ENCODE data around the gene CBY1. TPM values are rescaled to one million over a fixed set of nuclear protein-coding genes. Genes with fewer than 3 reads are reported as not detected.
A peak's percentile ranks its signal among the peaks of the same experiment; 100 is the strongest.

The CBY1 gene
- total and polyA plus RNA-seq, 9 of the 15 experiments (the other 6 are each of a cell fraction or from before 2014, with no cell fraction given), result 5.7 to 19.7 (median 10.8) TPM

DNA sequence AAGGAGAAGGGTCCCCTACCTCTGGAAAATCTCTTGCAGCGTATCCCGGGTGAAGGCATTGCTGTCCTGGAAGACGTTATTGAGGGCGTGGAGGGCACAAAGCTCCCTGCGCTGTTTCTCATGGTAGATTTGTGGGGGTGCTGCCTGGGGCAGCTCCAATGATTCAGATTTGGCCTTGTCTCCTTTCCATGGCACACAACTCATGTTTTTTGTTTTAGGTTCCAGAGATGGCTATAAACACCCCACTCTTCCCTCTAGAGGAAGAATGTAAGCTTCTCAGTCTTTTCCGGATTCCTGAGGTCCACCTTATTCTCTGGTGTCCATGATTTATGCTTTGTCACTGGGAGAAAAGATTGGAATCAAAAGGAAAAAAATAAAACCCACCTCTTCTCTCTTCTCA is 43.3 kb downstream of the CBY1 start (continued):
- TF ChIP-seq, protein P1, sequence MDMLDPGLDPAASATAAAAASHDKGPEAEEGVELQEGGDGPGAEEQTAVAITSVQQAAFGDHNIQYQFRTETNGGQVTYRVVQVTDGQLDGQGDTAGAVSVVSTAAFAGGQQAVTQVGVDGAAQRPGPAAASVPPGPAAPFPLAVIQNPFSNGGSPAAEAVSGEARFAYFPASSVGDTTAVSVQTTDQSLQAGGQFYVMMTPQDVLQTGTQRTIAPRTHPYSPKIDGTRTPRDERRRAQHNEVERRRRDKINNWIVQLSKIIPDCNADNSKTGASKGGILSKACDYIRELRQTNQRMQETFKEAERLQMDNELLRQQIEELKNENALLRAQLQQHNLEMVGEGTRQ (CRISPR knock-in tag; IDR thresholded peaks at IDR 0.05), result no peak
- TF ChIP-seq YY1 (IDR thresholded peaks at IDR 0.05; ENCODE audit: borderline replicate concordance in 1 of 3, control insufficient read depth in 1 of 3, extremely low read depth in 1 of 3, insufficient read depth in 3 of 3, insufficient read length in 1 of 3, insufficient replicate concordance in 2 of 3, low read depth in 1 of 3, low read length in 2 of 3), result no peak
- TF ChIP-seq RBM34 (IDR thresholded peaks at IDR 0.05; ENCODE audit: borderline replicate concordance, insufficient read depth, low read length), result no peak
- TF ChIP-seq NFE2 (IDR thresholded peaks at IDR 0.05; ENCODE audit: low read depth), result 0 out of 2 replicates have a peak, but pooled peaks have one; percentile 44
- TF ChIP-seq ZNF274 (IDR thresholded peaks at IDR 0.05; ENCODE audit: borderline replicate concordance, low read depth, low read length), result no peak
- no peak for TF ChIP-seq HDAC6 (IDR thresholded peaks at IDR 0.05; ENCODE audit: low read depth, low read length)
- TF ChIP-seq NFRKB (IDR thresholded peaks at IDR 0.05; ENCODE audit: low read depth), result no peak
- TF ChIP-seq ZNF316 (IDR thresholded peaks at IDR 0.05), result peak; percentile 19; the same call in 1 of the 2 replicates

DNA sequence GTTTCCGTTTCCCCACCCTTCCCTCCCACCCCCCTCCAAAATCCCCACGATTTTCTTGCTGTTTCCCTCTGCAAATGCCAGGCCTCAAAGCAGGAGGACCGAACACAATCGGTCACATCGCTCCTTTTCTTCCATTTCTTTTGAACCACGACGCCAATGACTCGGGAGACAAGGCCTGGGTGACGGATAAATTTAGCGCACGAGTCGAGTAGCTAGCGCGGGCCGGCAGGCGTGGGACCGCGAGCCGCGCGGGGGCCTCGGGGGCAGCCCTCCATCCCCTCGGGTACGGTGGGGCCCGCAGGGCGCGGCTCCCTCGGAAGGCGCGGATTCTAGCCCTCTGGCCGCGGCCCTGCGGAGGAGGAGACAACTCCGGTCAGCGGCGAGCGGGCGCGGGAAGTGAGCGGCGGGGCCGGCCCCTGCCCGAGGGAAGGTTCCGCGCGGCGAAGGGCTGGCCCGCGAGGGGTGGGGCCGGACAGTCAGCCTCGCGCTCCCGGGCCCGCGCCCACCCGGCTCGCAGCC is 43.9 kb downstream of the CBY1 start:
- H2AFZ ChIP-seq (ENCODE audit: low read depth, low read length), result peak overlapping the region; percentile 61
- intact Hi-C loops (cut with micrococcal nuclease), result no loop called here
- peaks cover 55% of the 10 kb centered on the region for H3K79me2 ChIP-seq (ENCODE audit: control insufficient read depth, insufficient read depth, low read length)
- 0 out of 2 replicates have a peak, but pooled peaks have one; percentile 27 for TF ChIP-seq MYC (IDR thresholded peaks at IDR 0.05; ENCODE audit: low read depth, low read length)
- TF ChIP-seq MYC (CRISPR knock-in tag; IDR thresholded peaks at IDR 0.05; ENCODE audit: borderline replicate concordance, low read depth), result no peak
- TF ChIP-seq ZNF324 (CRISPR knock-in tag; IDR thresholded peaks at IDR 0.05), result no peak
- TF ChIP-seq GATA2 (CRISPR knock-in tag; IDR thresholded peaks at IDR 0.05), result no peak
- TF ChIP-seq RBBP5 (IDR thresholded peaks at IDR 0.05; ENCODE audit: borderline replicate concordance, insufficient read depth, low read length, poor library complexity, severe bottlenecking), result peak; percentile 5
- 0 out of 2 replicates have a peak, but pooled peaks have one; percentile 13 for TF ChIP-seq NR3C1 (CRISPR knock-in tag; IDR thresholded peaks at IDR 0.05)
- 0 out of 2 replicates have a peak, but pooled peaks have one; percentile 9 for TF ChIP-seq ILF3 (IDR thresholded peaks at IDR 0.05; ENCODE audit: borderline replicate concordance)
- TF ChIP-seq, protein P2, sequence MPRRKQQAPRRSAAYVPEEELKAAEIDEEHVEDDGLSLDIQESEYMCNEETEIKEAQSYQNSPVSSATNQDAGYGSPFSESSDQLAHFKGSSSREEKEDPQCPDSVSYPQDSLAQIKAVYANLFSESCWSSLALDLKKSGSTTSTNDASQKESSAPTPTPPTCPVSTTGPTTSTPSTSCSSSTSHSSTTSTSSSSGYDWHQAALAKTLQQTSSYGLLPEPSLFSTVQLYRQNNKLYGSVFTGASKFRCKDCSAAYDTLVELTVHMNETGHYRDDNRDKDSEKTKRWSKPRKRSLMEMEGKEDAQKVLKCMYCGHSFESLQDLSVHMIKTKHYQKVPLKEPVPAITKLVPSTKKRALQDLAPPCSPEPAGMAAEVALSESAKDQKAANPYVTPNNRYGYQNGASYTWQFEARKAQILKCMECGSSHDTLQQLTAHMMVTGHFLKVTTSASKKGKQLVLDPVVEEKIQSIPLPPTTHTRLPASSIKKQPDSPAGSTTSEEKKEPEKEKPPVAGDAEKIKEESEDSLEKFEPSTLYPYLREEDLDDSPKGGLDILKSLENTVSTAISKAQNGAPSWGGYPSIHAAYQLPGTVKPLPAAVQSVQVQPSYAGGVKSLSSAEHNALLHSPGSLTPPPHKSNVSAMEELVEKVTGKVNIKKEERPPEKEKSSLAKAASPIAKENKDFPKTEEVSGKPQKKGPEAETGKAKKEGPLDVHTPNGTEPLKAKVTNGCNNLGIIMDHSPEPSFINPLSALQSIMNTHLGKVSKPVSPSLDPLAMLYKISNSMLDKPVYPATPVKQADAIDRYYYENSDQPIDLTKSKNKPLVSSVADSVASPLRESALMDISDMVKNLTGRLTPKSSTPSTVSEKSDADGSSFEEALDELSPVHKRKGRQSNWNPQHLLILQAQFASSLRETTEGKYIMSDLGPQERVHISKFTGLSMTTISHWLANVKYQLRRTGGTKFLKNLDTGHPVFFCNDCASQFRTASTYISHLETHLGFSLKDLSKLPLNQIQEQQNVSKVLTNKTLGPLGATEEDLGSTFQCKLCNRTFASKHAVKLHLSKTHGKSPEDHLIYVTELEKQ (CRISPR knock-in tag; IDR thresholded peaks at IDR 0.05), result no peak

More for the DNA sequence above, 43.9 kb downstream of the CBY1 start:
- H3K4me1 ChIP-seq (replicated peaks in 1 of 2; ENCODE audit: control insufficient read depth in 2 of 2, insufficient read depth in 2 of 2, low read length in 2 of 2), result peaks cover 39 to 40% of the 10 kb centered on the region in 2 experiments; a peak in 4 of 5 replicates
- peak overlapping the region; percentile 86 to 96 for H3K9ac ChIP-seq (ENCODE audit: insufficient read depth in 1 of 2, low read depth in 2 of 2, low read length in 2 of 2)
- H4K20me1 ChIP-seq (replicated peaks; ENCODE audit: control insufficient read depth, insufficient read depth, low read length), result no peaks in the 10 kb centered on the region; the same call in 1 of the 2 replicates
- peak overlapping the region; percentile 89 for H3K4me3 ChIP-seq
- H3K36me3 ChIP-seq (ENCODE audit: control insufficient read depth, insufficient read depth, low read length), result peaks cover 25% of the 10 kb centered on the region
- no peaks in the 10 kb centered on the region for H3K9me1 ChIP-seq (ENCODE audit: control insufficient read depth, insufficient read depth, low read length)
- H3K9me3 ChIP-seq (replicated peaks; ENCODE audit: control insufficient read depth, insufficient read depth, low read depth, low read length), result no peaks in the 10 kb centered on the region
- peak overlapping the region; percentile 89 for H3K27ac ChIP-seq (ENCODE audit: extremely low read depth, low read depth, low read length)
- DNase-seq (ENCODE audit: extremely low read depth in 1 of 4, low spot score in 3 of 4) (peak in 1 of 4 experiments; percentile 64), FAIRE-seq (no peak), ATAC-seq (peak; percentile 53)
- 0% methylated on average over 34 of the region's 57 CpGs for WGBS (ENCODE audit: insufficient coverage, low coverage, missing lambda C conversion rate)
- CTCF ChIA-PET (ENCODE audit: low intra/inter-chr PET ratio), result no interaction called here
- in situ Hi-C loops (cut with MboI), result no loop called here
- no TSS peak for BruUV-seq (replicated peaks)
- POLR2A ChIA-PET, result interaction anchor here (0.6 to 1.5 kb wide), 4 partner anchors 17 to 820 kb away, joined by 3 to 9 read pairs (median 3); partner anchors contain the start of genes ATF4 and TOMM22
- H3K4me2 ChIP-seq (ENCODE audit: insufficient read depth, low read length), result peak overlapping the region; percentile 83
- no peaks in the 10 kb centered on the region for H3K27me3 ChIP-seq (ENCODE audit: control insufficient read depth in 2 of 2, insufficient read depth in 2 of 2, low read length in 2 of 2)
